SJSA1 (cell line): Measurements from ENCODE around the gene SI. TPM values are rescaled to one million over a fixed set of nuclear protein-coding genes. Genes with fewer than 3 reads are reported as not detected.
"Not testable (repeated sequence)": the region's sequence is repeated elsewhere in the genome, so short reads cannot be mapped to it uniquely, and the experiment has no call there.

Experiments
- DNase-seq, 2 experiments: peaks; one replicate each; pipeline ENCODE4 v3.0.0-alpha.2; 2015 to 2020; ENCODE audit warnings: low spot score in 2 of 2, low read depth in 1 of 2
- H3K27ac ChIP-seq: fragments of 250-450 bp; sonication (Bioruptor Pico); 2 replicates; pipeline ENCODE4 v1.5.1; 2020; ENCODE audit warnings: mild to moderate bottlenecking, moderate library complexity
- H3K27me3 ChIP-seq: fragments of 250-450 bp; sonication (Bioruptor Pico); replicated peaks from 2 replicates; pipeline ENCODE4 v1.5.1; 2020; ENCODE audit warnings: mild to moderate bottlenecking, moderate library complexity
- H3K36me3 ChIP-seq: fragments of 250-450 bp; sonication (Bioruptor Pico); 2 replicates; pipeline ENCODE4 v1.5.1; 2020; ENCODE audit warnings: mild to moderate bottlenecking
- H3K4me1 ChIP-seq: fragments of 250-450 bp; sonication (Bioruptor Pico); replicated peaks from 2 replicates; pipeline ENCODE4 v1.6.1; 2021; ENCODE audit warnings: mild to moderate bottlenecking
- H3K4me3 ChIP-seq: fragments of 250-450 bp; sonication (Bioruptor Pico); 2 replicates; pipeline ENCODE4 v1.5.1; 2020; ENCODE audit warnings: mild to moderate bottlenecking
- H3K9me3 ChIP-seq: fragments of 250-450 bp; sonication (Bioruptor Pico); replicated peaks from 2 replicates; pipeline ENCODE4 v1.5.1; 2020; ENCODE audit warnings: mild to moderate bottlenecking
- total RNA-seq: library from RNA; depleted of rRNA; stranded (reverse); fragments of >200 nt; shearing (Covaris generic); gene quantifications from 2 replicates; pipeline ENCODE4 v1.2.3, GENCODE V29; 2014; rRNA removed

SI gene
- not detected in 2 replicates for total RNA-seq

DNA sequence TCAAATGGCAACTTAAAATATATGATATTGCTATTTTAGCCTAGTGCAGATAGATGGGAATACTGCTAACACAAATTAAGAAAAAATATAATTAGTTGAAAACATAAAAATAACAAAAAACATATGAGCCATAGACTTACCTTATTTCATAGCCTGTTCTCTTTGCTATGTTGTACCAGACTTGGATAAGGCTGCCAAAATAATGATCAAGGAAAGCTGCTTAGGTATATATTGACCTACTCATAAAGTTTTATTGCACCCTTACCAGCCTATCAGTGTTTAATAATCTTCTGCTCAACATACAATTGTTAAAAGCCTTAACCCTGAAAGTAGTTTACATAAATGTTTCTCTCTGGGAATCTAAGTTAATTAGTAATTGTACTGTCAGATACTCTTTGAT lies at the start of gene SI:
Gene SI, minus strand, starts transcription at position 204 of the 400 bp plus-strand sequence. CDS start 2,484 bp downstream, outside the sequence.
- H3K4me3 ChIP-seq = no peak within 1 kb of the TSS
- no peak for DNase-seq
- H3K4me1 ChIP-seq = no peaks in the 10 kb centered on the region
- no peak within 1 kb of the TSS for H3K27ac ChIP-seq
- no peaks in the 10 kb centered on the region for H3K9me3 ChIP-seq
- no peaks in the 10 kb centered on the region for H3K36me3 ChIP-seq
- no peaks in the 10 kb centered on the region for H3K27me3 ChIP-seq

DNA sequence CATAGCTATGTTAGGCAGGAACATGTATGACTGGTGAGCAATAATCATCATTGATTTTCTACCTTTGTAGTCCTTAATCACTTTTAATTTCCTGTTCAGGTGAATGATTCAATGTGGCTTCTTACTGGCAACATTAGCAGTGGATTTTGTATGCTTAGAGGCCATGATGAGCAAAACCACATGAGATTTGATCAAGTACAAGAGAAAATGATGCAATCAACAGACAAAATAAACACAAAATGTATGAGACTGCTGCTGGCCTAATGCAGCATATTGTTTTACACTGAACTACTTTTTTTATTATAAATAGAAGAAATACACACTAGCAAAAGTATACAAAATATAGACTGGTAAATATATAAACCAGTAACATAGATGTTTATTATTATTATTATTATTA lies 47.5 kb upstream of the SI start:
- Histone ChIP-seq H3K4me3 (no peak overlapping the region), H3K27me3 (no peaks in the 10 kb centered on the region), H3K36me3 (no peaks in the 10 kb centered on the region), H3K9me3 (no peaks in the 10 kb centered on the region), H3K4me1 (no peaks in the 10 kb centered on the region), H3K27ac (no peak overlapping the region)
- no peak for DNase-seq

GRCh38 chr3:165111401-165111800 lies 33.1 kb upstream of the SI start:
- no peak overlapping the region for H3K27ac ChIP-seq
- H3K27me3 ChIP-seq = no peaks in the 10 kb centered on the region
- H3K4me1 ChIP-seq = no peaks in the 10 kb centered on the region
- no peaks in the 10 kb centered on the region for H3K9me3 ChIP-seq
- H3K4me3 ChIP-seq = no peak overlapping the region
- DNase-seq = no peak
- no peaks in the 10 kb centered on the region for H3K36me3 ChIP-seq

DNA sequence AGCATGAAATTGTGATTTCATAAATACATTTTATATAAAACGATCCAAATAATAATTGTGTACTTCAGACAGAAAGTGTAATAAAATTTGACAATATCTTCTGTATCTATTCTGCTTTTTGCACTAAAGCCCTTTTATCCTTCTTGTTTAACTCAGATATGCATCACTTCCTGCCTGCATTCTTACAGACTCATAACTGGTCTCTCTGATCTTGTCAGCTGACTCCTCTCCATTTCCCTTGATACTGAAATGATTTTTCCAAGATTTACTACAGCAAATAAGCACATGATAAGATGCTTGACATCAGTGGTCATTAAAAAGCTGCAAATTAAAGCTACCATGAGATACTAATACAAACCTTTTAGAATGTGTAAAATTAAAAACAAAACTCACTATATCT lies 25.3 kb upstream of the SI start:
- DNase-seq = no peak
- H3K27me3 ChIP-seq = no peaks in the 10 kb centered on the region
- no peaks in the 10 kb centered on the region for H3K36me3 ChIP-seq
- H3K4me3 ChIP-seq = no peak overlapping the region
- H3K27ac ChIP-seq = no peak overlapping the region
- no peaks in the 10 kb centered on the region for H3K4me1 ChIP-seq
- H3K9me3 ChIP-seq = no peaks in the 10 kb centered on the region

DNA sequence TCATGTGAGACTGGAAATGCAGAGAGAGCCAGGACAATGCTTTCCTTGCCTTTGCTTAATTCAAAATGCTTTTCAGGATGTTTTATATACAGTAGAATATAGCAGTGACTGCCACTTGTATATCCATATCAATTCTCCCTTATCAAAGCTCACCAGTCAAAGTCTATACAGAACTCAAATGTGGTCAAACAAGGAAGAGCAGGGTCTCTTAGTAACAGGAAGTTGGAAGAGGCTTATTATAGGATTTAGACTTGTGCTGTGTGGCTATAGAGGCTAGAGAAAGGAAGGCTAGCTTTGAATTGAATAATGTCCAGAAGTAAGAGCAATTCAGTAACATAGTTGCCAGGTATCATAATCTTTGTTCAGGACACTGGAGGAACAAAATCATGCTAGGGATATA lies 4.4 kb upstream of the SI start:
- no peak for DNase-seq
- Histone ChIP-seq H3K4me1 (no peaks in the 10 kb centered on the region), H3K36me3 (no peaks in the 10 kb centered on the region)

DNA sequence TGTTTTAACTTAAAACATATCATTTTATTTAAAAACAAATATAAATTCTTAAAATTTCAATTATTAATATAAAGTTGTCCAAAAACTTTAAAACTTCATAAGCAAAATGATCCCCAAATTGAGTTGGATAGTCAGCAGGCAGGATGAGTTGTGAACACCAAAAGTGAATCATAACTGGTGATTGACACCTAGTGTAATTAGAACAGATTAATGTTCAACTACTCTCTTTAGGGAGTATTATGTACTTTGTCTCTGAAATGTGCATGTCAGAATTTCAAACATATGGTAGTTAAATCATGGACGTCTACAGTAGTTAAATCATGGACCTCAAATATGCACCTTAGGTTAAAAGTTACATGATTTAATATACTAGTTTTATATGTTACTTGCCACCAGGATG lies 2.9 kb upstream of the SI start:
- Histone ChIP-seq H3K36me3 (no peaks in the 10 kb centered on the region), H3K27me3 (no peaks in the 10 kb centered on the region), H3K4me3 (no peak overlapping the region), H3K27ac (no peak overlapping the region), H3K4me1 (no peaks in the 10 kb centered on the region), H3K9me3 (no peaks in the 10 kb centered on the region)
- DNase-seq = no peak

More for the DNA sequence above, 4.4 kb upstream of the SI start:
- no peaks in the 10 kb centered on the region for H3K27me3 ChIP-seq
- no peak overlapping the region for H3K4me3 ChIP-seq
- no peak overlapping the region for H3K27ac ChIP-seq
- H3K9me3 ChIP-seq = no peaks in the 10 kb centered on the region

DNA sequence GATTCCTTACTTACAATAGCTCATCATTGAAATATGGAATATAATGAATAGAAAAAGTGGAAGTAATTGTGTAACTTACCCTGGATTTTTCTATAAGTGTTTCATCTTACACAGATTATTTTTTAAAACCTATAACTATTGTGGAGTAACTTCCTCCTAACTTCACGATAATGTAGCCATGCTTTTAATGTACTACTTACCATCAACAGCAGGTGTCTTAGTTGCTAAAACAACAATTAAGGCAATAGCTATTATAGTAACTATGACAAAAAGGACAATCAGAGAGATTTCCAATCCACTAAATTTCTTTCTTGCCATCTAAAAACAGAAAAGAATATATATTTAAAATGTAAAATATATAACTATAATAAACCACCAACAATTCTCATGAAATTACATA lies 2.6 kb downstream of the SI start:
- DNase-seq = no peak
- Histone ChIP-seq H3K27me3 (no peaks in the 10 kb centered on the region), H3K4me3 (no peak overlapping the region), H3K4me1 (no peaks in the 10 kb centered on the region), H3K9me3 (no peaks in the 10 kb centered on the region), H3K27ac (no peak overlapping the region), H3K36me3 (no peaks in the 10 kb centered on the region)

DNA sequence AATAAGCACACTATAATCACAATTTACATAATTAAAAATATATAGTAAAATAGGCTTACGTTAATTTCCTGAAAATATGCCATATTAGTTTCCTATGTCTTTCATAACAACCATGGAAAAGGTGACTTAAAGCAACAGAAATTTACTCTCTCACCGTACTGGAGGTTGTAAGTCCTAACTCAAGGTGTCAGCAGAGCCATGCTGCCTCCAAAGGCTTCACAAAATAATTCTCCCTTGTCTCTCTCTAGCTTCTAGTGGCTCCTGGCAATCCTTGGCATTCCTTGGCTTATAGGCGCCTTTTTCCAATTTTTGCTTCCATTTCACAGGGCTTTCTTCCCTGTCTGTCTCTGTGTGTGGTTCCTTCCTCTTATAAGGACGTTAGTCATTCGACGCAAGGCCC lies 7.6 kb downstream of the SI start:
- H3K36me3 ChIP-seq = no peaks in the 10 kb centered on the region
- no peak for DNase-seq
- H3K4me3 ChIP-seq = no peak overlapping the region

GRCh38 chr3:165056510-165056909 lies 21.8 kb downstream of the SI start:
- Histone ChIP-seq H3K27me3 (no peaks in the 10 kb centered on the region), H3K9me3 (no peaks in the 10 kb centered on the region), H3K4me1 (no peaks in the 10 kb centered on the region), H3K4me3 (no peak overlapping the region), H3K36me3 (no peaks in the 10 kb centered on the region), H3K27ac (no peak overlapping the region)
- DNase-seq = no peak

More for the DNA sequence above, 7.6 kb downstream of the SI start:
- no peaks in the 10 kb centered on the region for H3K4me1 ChIP-seq
- no peaks in the 10 kb centered on the region for H3K9me3 ChIP-seq
- H3K27me3 ChIP-seq = no peaks in the 10 kb centered on the region
- H3K27ac ChIP-seq = no peak overlapping the region

DNA sequence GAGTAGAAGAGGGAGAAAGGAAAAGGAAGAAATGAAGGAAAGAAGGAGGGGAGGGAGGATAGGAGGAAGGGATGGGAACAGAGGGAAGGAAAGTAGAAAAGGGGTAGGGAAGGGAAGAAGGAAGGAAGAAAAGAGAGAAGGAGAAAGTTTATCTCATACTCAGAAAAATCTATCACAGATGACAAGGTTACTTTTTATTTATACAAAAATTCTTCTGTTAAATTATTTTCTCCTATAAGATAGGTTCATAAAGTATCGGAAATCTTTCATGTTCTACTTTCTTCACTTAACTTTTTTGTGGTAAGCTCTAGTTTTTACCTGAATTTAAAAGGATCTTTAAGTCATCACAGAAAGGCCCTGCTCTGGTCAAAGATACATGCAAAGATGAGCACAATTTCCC lies 38.1 kb downstream of the SI start:
- Histone ChIP-seq H3K27ac (no peak overlapping the region), H3K4me3 (no peak overlapping the region), H3K36me3 (no peaks in the 10 kb centered on the region), H3K4me1 (no peaks in the 10 kb centered on the region), H3K9me3 (no peaks in the 10 kb centered on the region; the same call in 1 of the 2 replicates), H3K27me3 (no peaks in the 10 kb centered on the region)
- DNase-seq = no peak

DNA sequence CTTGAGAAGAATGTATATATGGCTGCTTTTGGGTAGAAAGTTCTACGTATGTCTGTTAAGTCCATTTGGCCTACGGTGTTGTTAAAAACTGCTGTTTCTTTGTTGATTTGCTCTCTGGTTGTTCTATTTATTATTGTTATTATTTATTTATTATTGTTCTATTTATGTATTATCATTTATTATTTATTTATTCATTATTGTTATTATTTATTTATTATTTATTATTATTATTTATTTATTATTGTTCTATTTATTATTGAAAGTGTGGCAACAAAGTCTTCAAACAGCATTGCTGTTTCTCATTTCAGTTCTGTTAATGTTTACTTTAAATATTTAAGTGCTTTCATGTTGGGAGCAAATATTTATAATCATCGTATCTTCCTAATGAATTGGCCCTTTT lies 66.7 kb downstream of the SI start:
- Histone ChIP-seq H3K4me3 (no peak overlapping the region), H3K36me3 (no peaks in the 10 kb centered on the region), H3K9me3 (no peaks in the 10 kb centered on the region), H3K27ac (no peak overlapping the region), H3K4me1 (no peaks in the 10 kb centered on the region), H3K27me3 (no peaks in the 10 kb centered on the region)
- no peak for DNase-seq

DNA sequence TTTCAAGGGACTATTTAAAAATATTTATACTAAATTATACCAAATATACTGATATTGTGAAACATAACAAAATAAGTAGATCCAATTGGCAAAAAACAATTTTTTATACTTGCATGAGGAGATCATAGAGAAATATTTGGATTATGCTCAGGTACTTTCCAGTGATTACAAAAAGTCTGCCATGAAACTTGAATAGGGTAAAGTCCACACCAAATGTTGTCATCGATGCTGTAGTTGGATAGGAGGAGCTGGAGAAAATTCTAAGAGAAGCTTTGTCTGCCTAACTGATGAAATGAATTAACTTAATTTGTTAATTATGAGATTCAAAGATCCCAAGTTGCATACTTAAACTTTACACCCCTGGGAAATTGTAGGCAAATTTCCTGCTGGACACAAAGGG lies 93.3 kb downstream of the SI start:
- no peaks in the 10 kb centered on the region for H3K4me1 ChIP-seq
- H3K27ac ChIP-seq = no peak overlapping the region
- no peak overlapping the region for H3K4me3 ChIP-seq
- no peaks in the 10 kb centered on the region for H3K9me3 ChIP-seq
- H3K36me3 ChIP-seq = no peaks in the 10 kb centered on the region
- no peaks in the 10 kb centered on the region for H3K27me3 ChIP-seq
- no peak for DNase-seq

DNA sequence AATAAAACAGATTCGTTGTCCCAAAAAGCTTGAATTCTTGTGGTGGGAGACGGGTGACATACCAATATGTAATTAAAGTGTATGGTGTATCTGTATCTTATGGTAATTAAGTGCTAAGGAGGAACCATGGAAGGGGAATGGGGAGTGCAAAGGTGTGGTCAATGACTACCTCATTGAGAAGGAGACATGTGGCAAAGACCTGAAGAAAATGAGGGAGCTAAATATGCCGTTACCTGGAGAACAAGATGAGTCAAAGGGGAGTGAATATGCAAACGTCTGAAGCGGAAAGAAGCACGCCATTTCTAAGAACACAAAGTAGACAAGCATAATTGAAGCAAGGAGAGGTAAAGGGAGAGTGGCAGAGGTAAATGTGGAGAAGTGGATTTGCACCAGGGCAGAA lies 115.7 kb downstream of the SI start:
- H3K27ac ChIP-seq = no peak overlapping the region
- no peak for DNase-seq
- H3K4me1 ChIP-seq = no peaks in the 10 kb centered on the region
- no peak overlapping the region for H3K4me3 ChIP-seq
- H3K9me3 ChIP-seq = no peaks in the 10 kb centered on the region
- H3K36me3 ChIP-seq = no peaks in the 10 kb centered on the region
- H3K27me3 ChIP-seq = no peaks in the 10 kb centered on the region

- Histone ChIP-seq H3K4me1 (no peaks in the 10 kb centered on the region), H3K27me3 (no peaks in the 10 kb centered on the region), H3K9me3 (no peaks in the 10 kb centered on the region), H3K27ac (no peak overlapping the region), H3K36me3 (no peaks in the 10 kb centered on the region), H3K4me3 (no peak overlapping the region)
- no peak for DNase-seq
Measured at GRCh38 chr3:164952966-164953365, 125.3 kb downstream of the SI start.

DNA sequence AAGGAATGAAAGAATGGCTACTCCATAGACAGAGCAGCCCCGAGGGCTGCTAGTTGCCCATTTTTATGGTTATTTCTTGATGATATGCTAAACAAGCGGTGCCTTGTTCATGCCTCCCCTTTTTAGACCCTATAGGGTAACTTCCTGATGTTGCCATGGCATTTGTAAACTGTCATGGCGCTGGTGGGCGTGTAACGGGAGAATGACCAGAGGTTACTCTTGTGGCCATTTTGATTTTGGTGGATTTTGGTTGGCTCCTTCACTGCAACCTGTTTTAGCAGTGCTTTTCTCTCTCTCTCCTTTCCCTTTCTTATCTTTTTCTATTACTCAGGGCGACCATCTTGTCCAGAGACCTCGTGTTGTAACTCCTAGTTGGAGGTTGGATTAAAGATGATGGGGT lies 126.9 kb downstream of the SI start:
- not testable (repeated sequence) for H3K9me3 ChIP-seq, DNase-seq, H3K36me3 ChIP-seq, H3K27ac ChIP-seq, H3K4me1 ChIP-seq, H3K27me3 ChIP-seq, H3K4me3 ChIP-seq
